ENCODE measurements around the gene PTDSS2.

PTDSS2 gene

GRCh38 chr11:526192-526591 lies 76.1 kb downstream of the PTDSS2 start:
- Histone ChIP-seq H3K4me2 (ENCODE audit: low read depth, low read length) (no peak overlapping the region), H3K36me3 (replicated peaks; ENCODE audit: insufficient read depth, low read length) (no peaks in the 10 kb centered on the region), H3K79me2 (ENCODE audit: low read length) (no peaks in the 10 kb centered on the region), H3F3A (ENCODE audit: insufficient read depth, low read length) (no peaks in the 10 kb centered on the region), H3K9me2 (replicated peaks; ENCODE audit: insufficient read depth, low read length) (no peaks in the 10 kb centered on the region), H3K9me3 (replicated peaks; ENCODE audit: insufficient read depth, low read length) (no peaks in the 10 kb centered on the region), H3K4me3 (ENCODE audit: low read length) (no peak overlapping the region), H3K27me3 (replicated peaks; ENCODE audit: insufficient read depth, low read length) (peaks cover 5% of the 10 kb centered on the region; the same call in 1 of the 2 replicates), H4K20me1 (ENCODE audit: insufficient read depth, low read length) (no peaks in the 10 kb centered on the region), H2AFZ (ENCODE audit: low read length) (no peak overlapping the region), H3K4me1 (ENCODE audit: low read length) (no peaks in the 10 kb centered on the region), H3K9ac (ENCODE audit: low read length) (no peak overlapping the region), H3K27ac (ENCODE audit: low read length) (no peak overlapping the region)
- TF ChIP-seq EZH2 (optimal IDR thresholded peaks at IDR 0.05; ENCODE audit: low read depth, low read length): no peak
- TF ChIP-seq CTCF (IDR thresholded peaks at IDR 0.05; ENCODE audit: low read length): no peak
- no peak for TF ChIP-seq EZH2phosphoT487 (IDR thresholded peaks at IDR 0.05; ENCODE audit: low read length)
- no peak for DNase-seq

- Histone ChIP-seq H3K4me1 (ENCODE audit: low read length) (no peaks in the 10 kb centered on the region), H3K79me2 (ENCODE audit: low read length) (peaks cover under 1% of the 10 kb centered on the region; the same call in 1 of the 2 replicates), H3K27me3 (replicated peaks; ENCODE audit: insufficient read depth, low read length) (peaks cover 5% of the 10 kb centered on the region; the same call in 1 of the 2 replicates), H3K4me2 (ENCODE audit: low read depth, low read length) (no peak overlapping the region), H4K20me1 (ENCODE audit: insufficient read depth, low read length) (no peaks in the 10 kb centered on the region), H3K4me3 (ENCODE audit: low read length) (no peak overlapping the region), H3K27ac (ENCODE audit: low read length) (no peak overlapping the region), H3K36me3 (replicated peaks; ENCODE audit: insufficient read depth, low read length) (no peaks in the 10 kb centered on the region), H2AFZ (ENCODE audit: low read length) (no peak overlapping the region), H3K9me2 (replicated peaks; ENCODE audit: insufficient read depth, low read length) (no peaks in the 10 kb centered on the region), H3K9ac (ENCODE audit: low read length) (no peak overlapping the region), H3F3A (ENCODE audit: insufficient read depth, low read length) (no peaks in the 10 kb centered on the region), H3K9me3 (replicated peaks; ENCODE audit: insufficient read depth, low read length) (no peaks in the 10 kb centered on the region)
- DNase-seq: no peak
- TF ChIP-seq CTCF (IDR thresholded peaks at IDR 0.05; ENCODE audit: low read length): no peak
- TF ChIP-seq EZH2 (optimal IDR thresholded peaks at IDR 0.05; ENCODE audit: low read depth, low read length): no peak
- no peak for TF ChIP-seq EZH2phosphoT487 (IDR thresholded peaks at IDR 0.05; ENCODE audit: low read length)
These were observed 78.2 kb downstream of the PTDSS2 start for GRCh38 chr11:528166-528814.

- no peak overlapping the region for H3K4me2 ChIP-seq (ENCODE audit: low read depth, low read length)
- H3K27ac ChIP-seq (ENCODE audit: low read length): no peak overlapping the region
- H3K79me2 ChIP-seq (ENCODE audit: low read length): peaks cover 8% of the 10 kb centered on the region
- no peaks in the 10 kb centered on the region for H4K20me1 ChIP-seq (ENCODE audit: insufficient read depth, low read length)
- no peaks in the 10 kb centered on the region for H3K9me3 ChIP-seq (replicated peaks; ENCODE audit: insufficient read depth, low read length)
- peaks cover 2% of the 10 kb centered on the region; the same call in 1 of the 2 replicates for H3K27me3 ChIP-seq (replicated peaks; ENCODE audit: insufficient read depth, low read length)
- H3K4me3 ChIP-seq (ENCODE audit: low read length): no peak overlapping the region
- H2AFZ ChIP-seq (ENCODE audit: low read length): no peak overlapping the region
- H3F3A ChIP-seq (ENCODE audit: insufficient read depth, low read length): no peaks in the 10 kb centered on the region
- no peaks in the 10 kb centered on the region for H3K36me3 ChIP-seq (replicated peaks; ENCODE audit: insufficient read depth, low read length)
- DNase-seq: no peak
- H3K9me2 ChIP-seq (replicated peaks; ENCODE audit: insufficient read depth, low read length): no peaks in the 10 kb centered on the region
- no peaks in the 10 kb centered on the region for H3K4me1 ChIP-seq (ENCODE audit: low read length)
- H3K9ac ChIP-seq (ENCODE audit: low read length): no peak overlapping the region
- TF ChIP-seq CTCF (IDR thresholded peaks at IDR 0.05; ENCODE audit: low read length): no peak
- TF ChIP-seq EZH2 (optimal IDR thresholded peaks at IDR 0.05; ENCODE audit: low read depth, low read length): no peak
- no peak for TF ChIP-seq EZH2phosphoT487 (IDR thresholded peaks at IDR 0.05; ENCODE audit: low read length)
These were observed 79.0 kb downstream of the PTDSS2 start for GRCh38 chr11:528815-529727.
